NCI-H187 treated with DMSO at 0.1 percent for 48 hours (cell line): ENCODE results near the gene EIPR1.
"Not testable (repeated sequence)": the region's sequence is repeated elsewhere in the genome, so short reads cannot be mapped to it uniquely, and the experiment has no call there.

Source experiments
- DNase-seq: peaks from one replicate; lab custom pipeline; 2025; lab: John Stamatoyannopoulos, UW

Gene EIPR1

DNA sequence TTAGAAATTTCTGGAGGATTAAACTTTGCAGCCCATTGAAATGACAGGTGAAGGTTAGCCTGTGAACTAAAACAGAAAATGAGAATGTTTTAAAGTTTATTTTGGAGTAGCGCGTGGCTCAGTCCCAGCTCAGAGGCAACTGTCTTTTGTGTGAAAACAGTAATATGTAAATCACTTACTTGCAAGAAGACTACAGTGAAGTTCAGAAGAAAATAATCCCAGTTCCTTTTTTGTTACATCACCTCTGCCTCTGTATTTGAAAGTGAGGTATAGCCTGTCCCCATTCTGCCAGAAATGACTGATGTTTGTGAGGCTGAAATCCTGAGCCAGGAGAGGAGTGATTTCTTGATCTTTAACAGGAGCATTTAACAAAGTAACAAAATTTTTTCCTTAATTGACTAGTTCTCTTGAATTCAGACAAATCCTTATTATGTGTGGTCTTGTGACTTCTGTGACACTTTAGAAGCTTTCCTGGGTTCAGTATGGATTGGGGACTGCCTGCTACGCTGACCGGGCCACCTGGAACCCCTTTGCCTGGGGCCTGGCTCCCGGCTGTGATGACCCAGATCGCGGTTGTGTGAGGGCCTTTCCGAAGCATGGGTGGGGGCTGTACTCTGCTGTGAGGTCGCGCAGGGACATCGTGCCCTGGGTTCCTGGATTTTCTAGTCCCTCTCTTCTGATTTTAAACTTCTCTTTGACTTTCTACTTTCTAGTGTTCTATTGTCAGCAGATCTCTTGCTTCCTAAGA is 26.1 kb upstream of the EIPR1 start:
- DNase-seq = no peak

DNA sequence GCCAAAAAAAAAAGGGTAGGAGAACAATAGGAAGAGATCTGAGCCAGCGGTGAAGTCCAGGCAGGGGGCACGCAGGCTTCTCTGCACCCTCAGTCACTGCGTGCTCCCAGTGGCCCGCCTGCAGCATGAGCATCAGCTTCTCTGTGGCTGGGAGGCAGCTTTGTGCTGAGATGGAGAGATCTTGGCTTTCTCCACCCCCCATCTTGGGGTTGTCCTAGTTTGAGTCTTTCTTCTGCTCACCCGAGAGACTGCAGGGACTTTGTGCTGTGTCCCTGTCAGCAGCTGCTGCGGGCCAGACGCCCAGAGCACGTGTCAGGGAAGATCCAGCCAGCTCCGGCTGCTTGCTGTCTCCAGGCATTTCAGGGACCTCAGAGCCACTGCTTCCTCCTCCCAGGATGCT is 22.2 kb upstream of the EIPR1 start:
- DNase-seq = no peak

DNA sequence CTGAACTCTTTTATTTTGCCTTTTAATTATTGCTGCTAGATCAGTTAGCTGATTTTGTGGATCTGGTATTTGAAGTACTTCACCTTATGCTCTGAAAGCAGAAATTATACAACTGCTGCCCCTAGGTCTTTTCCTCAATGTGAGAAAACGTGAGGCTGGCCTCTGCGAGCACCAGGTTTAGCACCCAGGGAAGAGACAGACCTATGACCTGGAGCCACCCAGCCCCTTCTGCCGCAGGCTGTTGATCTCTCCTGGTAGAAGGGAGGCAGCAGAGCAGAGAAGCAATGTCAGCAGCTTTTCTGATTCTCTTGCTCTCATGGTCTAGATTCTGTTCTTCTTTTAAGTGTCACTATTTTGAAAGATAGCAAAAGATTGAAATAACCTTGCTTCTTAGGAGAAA is 21.8 kb upstream of the EIPR1 start:
- no peak for DNase-seq

DNA sequence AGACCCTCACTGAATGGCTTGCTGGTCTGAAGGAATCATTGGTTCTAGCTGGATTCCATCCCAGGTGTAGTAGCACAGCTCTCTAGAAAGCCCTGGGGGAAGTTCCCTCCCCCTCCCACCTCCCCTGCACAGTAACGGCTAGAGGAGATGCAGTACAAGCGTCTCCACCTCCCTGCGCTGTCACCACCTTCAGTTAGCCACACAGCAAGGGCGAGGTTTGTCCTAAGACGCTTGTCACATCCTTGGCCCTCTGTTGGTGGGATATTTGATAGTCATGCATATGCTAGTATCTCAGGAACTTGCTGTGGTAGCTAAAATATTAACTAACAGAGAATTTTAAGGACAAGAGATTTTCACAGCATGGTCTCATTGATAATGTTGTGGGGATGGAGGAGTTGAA is 21.2 kb upstream of the EIPR1 start:
- no peak for DNase-seq

DNA sequence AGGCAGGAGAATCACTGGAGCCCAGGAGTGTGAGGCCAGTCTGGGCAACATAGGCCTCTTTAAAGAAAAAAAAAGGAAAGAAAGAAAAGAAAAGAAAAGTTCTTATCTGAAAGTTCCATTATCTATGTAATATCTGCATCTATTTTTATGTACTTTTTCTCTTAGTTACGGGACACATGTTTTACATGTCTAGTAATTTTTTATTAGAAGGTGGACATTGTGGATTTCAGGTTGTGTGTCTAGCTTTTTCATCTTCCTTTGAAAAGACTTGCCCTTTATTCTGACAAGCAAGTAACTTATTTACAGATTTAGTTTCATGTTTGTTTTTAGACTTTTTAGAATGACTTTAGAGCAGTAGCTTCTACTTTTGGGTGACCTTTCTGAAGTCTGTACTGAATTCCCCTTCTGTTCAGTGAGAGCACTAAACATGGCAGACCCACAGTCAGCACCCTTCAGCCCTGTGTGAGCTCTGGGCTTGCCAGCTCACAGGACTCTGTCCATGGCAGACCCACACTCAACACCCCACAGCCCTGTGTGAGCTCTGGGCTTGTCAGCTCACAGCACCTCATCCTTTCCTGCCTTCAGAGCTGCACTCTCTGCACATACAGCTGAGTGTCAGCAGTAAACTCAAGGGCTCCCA is 19.4 kb upstream of the EIPR1 start:
- no peak for DNase-seq

DNA sequence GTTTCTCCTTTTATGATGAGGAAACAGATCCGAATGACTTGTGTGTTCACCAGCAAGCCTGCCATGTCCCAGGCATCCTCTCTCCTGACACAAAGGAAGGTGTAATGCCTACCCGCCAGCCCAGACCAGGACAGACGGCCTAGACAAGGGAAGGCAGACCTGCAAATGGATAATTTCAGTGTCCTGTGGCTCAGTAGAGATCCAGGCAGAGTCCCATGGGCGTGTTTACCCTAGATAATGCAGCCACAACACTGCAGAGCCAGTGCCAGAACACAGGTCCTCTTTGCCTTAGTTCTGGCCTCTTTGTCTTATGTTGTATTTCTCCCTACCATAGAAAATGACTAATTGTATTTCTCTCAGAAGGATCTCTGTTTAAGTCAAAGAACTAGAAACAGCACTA is 14.6 kb upstream of the EIPR1 start:
- no peak for DNase-seq

DNA sequence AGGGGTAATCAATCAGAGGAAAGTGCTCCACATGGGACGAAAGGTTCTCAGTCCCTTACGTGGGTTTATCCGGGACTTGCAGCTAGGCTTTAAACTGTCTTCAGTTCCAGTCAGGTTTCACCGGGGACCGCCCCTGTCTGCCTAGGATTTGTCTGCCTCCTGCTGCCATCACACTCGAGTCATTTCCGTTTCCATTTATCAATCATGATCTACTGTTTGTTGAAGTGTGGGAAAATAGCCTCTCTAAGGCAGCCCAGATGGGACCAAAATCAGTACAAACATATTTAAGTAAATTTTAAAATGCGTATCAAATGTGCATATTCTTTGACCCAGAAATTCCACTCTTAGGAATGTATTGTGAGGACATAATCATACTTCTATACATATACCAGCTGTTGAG is 12.4 kb upstream of the EIPR1 start:
- DNase-seq = no peak

DNA sequence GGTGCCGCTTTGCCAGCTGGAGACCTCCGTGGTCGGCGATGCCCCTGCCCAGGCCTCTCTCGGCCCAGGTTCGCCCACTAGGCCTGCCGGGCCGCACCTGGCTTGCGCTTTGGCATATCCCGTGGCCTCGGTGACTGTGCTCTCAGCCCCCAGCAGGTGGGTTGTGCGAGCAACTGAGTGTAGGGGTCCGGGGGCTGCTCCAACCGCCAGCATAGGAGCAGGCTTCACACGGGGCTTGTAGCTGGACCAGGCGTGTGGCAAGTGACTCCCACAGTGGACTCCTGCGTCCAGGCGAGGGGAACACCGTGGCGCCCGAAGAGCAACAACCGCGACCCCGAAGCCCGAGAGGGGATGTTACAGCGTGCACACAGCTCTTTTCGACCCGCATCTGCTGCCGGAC is 11.6 kb upstream of the EIPR1 start:
- DNase-seq = no peak

DNA sequence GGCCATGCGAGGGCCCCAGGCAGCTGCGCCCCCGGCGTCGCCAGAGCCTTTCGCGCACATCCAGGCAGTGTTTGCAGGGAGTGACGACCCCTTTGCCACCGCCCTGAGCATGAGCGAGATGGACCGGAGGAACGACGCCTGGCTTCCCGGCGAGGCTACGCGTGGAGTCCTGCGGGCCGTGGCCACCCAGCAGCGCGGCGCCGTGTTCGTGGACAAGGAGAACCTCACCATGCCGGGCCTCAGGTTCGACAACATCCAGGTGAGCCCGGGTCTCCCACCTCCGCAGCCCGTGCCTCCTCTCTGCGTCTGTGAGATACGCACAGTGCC is 10.8 kb upstream of the EIPR1 start:
- DNase-seq = no peak

DNA sequence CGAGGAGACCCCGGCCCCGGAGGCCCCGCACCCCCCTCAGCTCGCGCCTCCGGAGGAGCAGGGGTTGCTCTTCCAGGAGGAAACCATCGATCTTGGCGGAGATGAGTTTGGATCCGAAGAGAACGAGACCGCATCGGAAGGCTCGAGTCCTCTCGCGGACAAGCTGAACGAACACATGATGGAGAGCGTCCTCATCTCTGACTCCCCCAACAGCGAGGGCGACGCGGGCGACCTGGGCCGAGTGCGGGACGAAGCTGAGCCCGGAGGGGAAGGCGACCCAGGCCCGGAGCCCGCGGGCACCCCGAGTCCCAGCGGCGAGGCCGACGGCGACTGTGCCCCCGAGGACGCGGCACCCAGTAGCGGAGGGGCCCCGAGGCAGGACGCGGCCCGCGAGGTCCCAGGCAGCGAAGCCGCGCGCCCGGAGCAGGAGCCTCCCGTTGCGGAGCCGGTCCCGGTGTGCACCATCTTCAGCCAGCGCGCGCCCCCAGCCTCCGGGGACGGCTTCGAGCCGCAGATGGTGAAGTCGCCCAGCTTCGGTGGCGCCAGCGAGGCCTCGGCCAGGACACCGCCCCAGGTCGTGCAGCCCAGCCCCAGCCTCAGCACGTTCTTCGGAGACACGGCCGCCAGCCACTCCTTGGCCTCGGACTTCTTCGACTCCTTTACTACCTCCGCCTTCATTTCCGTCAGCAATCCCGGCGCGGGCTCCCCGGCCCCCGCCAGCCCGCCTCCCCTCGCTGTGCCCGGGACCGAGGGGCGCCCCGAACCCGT is 10.2 kb upstream of the EIPR1 start:
- DNase-seq = no peak

DNA sequence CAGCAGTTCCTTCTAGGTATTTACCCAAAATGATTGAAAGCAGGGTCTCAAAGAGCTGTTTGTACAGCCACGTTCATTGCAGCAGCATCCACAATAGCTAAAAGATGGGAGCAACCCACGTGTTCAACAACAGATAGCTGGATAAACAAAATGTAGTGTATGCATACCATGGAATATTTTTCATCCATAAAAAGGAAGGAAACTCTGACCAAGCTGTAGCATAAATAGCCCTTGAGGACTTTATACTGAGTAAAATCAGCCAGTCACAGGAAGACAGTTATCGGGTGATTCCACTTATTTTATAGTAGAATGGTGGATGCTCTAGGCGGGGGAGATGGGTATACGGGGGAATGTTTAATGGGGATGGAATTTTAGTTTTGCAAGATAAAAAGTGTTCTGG is 9.4 kb upstream of the EIPR1 start:
- no peak for DNase-seq

DNA sequence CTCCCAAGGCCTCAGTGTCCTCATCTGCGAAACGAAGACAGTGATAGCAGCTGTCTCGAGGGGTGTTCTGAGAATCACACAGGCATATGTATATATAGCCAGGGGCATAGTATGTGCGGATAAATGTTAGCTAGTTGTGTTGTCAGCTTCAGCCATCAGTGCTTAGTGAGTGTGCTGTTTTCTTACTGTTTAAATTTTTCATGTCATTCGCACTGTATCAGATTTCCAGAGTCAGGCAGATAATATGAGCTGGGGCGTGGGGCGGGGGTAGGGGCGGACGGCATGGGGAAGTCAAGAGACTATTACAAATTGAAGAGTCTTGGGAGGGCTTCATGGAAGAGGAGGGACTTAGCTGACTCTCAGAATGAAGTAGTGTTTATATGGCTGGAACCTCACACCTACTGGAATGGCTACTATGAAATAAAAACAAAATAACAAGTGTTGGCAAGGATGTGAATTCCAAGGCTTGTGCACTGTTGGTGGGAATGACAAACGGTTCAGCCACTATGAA is 8.9 kb upstream of the EIPR1 start:
- no peak for DNase-seq

DNA sequence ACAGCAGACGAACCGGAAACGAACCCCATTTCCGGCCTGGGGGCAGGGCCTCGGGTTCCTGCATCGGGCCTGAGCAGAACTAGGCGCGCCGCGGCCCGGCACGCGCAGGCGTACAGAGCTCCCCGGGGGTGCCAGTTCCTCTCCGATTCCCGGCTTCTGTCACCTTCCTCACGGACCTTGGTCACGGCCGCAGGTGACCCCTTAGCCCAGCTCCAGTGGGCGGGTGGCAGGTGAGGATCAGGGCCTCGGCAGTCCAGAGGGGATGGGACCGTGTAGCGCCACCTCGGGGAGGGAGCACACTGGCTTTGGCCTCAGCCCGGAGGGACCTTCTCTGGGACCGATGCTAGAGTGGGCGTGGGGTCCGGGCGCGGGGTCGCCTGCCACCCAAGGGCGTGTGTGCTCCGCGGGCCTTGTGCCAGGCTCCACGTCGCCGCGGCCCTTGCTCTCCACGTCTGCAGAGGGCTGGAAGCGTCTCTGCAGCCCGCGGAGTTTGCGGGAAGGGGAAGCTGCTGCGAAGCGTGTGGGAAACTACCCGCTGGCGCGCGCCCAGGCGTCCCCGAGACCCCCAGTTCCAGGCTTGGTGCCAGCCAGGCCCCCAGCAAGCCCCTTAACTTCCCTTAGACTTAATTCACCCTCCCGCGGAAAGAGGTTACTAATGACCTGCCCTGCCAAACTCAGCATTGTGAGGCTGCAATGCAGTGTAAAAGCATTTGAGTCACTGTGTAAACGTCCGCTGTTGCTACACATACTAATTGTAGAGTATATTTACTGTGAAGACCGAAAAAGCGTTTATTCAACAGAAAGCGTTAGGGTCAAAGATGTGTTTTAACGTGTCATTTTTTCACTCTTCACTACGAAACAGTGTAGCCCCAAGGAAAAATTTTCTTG is 2.3 kb upstream of the EIPR1 start, which contains the start of gene TRAPPC12:
Gene TRAPPC12 (plus strand): TSS at position 48 of the 888 bp plus-strand sequence. CDS start 7,930 bp downstream, outside the sequence.
- DNase-seq = no peak

DNA sequence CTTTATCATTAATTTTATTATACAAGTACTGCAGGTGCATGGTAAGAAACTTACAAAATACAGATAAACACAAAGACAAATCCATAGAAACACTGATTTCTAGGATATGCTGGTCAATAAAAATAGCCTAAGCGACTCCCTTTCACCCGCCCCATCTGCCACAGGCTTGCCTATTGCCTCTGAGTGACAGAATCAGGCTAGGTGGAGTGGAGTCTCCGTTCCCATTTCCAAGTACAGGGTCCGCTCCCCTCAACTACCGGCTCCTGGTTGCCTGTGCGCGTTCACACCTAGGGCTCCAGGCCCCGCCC is 1.7 kb upstream of the EIPR1 start:
- peak; percentile 86 for DNase-seq

DNA sequence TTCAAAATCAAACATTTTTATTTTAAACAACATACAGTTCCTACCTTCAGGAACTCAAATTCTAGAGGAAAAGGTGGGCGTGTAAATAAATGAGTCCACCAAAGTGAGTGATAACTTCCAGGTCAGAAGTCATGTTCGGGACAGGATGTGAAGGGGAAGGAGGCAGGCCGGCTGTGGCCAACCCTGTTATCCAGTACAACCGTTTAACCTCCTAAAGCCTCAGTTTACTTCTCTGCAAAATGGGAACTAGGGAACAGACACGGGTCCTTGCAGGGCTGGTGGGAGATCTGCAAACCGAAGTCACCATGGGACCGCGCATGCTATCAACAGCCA is 373 bp downstream of the EIPR1 start:
- DNase-seq = no peak

DNA sequence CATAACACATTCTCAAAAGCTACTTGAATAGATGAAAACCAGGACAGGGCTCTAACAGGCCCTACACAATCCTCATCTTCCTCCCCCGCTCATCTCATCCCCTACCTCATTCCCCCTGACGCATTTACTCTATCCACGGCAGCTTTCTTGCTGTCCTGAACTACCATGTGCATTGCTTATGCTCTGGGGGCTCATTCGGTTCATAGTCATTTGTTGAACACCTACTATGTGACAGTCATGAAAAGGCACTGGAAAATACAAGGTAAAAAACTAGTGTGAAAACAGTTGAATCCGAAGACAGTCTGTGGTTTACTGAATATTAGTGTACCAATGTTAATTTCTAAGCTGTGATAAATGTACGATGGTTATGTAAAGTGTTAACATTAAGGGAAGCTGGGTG is 797 bp downstream of the EIPR1 start:
- no peak for DNase-seq

DNA sequence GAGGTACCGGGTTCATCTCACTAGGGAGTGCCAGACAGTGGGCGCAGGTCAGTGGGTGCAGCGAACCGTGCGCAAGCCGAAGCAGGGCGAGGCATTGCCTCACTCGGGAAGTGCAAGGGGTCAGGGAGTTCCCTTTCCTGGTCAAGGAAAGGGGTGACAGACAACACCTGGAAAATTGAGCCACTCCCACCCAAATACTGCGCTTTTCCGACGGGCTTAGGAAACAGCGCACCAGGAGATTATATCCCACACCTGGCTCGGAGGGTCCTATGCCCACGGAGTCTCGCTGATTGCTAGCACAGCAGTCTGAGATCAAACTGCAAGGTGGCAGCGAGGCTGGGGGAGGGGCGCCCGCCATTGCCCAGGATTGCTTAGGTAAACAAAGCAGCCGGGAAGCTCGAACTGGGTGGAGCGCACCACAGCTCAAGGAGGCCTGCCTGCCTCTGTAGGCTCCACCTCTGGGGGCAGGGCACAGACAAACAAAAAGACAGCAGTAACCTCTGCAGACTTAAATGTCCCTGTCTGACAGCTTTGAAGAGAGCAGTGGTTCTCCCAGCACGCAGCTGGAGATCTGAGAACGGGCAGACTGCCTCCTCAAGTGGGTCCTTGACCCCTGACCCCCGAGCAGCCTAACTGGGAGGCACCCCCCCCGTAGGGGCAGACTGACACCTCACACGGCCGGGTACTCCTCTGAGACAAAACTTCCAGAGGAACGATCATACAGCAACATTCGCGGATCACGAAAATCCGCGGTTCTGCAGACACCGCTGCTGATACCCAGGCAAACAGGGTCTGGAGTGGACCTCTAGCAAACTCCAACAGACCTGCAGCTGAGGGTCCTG is 8.1 kb downstream of the EIPR1 start:
- not testable (repeated sequence) for DNase-seq

DNA sequence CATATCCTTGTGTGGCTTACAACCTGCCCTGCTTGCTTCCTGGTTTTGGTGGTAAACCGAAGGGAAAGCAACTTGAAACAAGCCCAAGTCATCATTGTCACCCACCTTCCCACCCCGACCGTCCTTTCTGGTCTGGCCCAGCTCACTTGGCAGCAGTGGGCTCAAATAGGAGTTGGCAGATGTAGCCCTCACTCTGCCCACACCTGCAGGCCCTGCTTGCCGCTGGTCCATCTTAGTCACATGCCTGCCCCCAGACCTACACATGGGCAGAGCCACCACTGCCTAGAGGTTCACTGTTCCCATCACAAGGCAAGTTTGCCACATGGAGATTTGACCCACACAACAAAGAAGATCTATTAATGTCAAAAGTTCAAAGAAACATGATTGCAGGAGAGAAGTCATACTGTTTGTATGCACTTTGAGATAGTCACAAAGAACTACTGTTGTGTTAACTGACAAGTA is 9.3 kb downstream of the EIPR1 start:
- DNase-seq = no peak

DNA sequence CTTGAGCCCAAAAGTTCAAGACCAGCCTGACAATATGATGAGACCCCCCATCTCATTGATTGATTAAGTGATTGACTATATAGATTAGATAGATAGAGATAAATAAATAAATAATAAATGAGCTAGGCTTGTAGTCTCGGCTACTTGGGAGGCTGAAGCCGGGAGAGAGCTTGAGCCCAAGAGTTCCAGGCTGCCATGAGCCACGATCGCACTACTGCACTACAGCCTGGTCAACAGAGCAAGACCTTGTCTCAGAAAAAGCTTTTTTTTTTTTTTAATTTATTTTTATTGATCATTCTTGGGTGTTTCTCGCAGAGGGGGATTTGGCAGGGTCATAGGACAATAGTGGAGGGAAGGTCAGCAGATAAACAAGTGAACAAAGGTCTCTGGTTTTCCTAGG is 12.4 kb downstream of the EIPR1 start:
- DNase-seq = no peak

DNA sequence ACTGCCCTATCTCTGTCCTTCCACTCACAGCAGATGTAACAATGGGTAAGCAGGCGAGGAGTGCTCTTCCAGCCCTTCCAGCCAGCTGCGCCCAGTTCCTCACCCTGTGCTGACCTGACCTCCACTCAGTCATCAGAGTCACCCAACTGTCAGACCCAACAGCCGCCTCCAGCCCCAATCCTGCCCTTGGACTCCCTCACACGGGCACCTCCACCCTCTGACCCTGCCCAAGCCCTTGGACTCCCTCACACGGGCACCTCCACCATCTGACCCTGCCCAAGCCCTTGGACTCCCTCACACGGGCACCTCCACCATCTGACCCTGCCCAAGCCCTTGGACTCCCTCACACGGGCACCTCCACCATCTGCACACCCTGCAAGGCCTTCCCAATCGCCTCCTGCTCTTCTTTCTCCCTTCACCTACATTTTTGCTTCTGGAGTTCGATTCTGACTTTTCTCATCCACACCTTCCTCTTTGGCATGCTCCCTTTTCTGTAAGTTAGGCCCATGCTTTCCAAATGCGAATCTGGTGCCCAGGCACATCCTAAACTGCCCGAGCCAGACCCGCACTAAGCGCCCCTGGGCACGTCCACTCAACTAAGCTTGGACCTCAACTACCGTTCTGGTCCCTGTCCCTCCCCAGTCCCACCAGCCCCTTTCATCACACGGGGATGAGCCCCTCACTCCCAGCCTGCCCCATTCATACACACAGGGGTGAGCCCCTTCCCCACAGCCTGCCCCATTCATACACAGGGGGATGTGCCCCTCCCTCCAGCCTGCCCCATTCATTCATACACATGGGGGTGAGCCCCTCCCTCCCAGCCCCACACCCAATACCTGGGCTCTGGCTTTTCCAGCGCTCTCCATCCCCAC is 15.9 kb downstream of the EIPR1 start:
- DNase-seq = no peak
